ENCODE measurements around the gene CAVIN1.

Gene CAVIN1

GRCh38 chr17:42422958-42423712, at the start of gene CAVIN1 (continued):
- no peak for TF ChIP-seq ZNF362 (tag by site-specific recombination; IDR thresholded peaks at IDR 0.05)
- peak; percentile 59 for TF ChIP-seq ZNF707 (tag by site-specific recombination; IDR thresholded peaks at IDR 0.05)
- no peak for TF ChIP-seq REPIN1 (tag by site-specific recombination; IDR thresholded peaks at IDR 0.05; ENCODE audit: low read depth)
- TF ChIP-seq ZBTB1 (tag by site-specific recombination; IDR thresholded peaks at IDR 0.05), result no peak
- TF ChIP-seq HIC1 (tag by site-specific recombination; IDR thresholded peaks at IDR 0.05), result no peak
- peak; percentile 68 for TF ChIP-seq ZNF335 (tag by site-specific recombination; conservative IDR thresholded peaks at IDR 0.05)
- TF ChIP-seq ZNF555 (tag by site-specific recombination; conservative IDR thresholded peaks at IDR 0.05), result no peak
- 0 out of 2 replicates have a peak, but pooled peaks have one; percentile 17 for TF ChIP-seq ZNF76 (tag by site-specific recombination; IDR thresholded peaks at IDR 0.05; ENCODE audit: borderline replicate concordance, low read depth)
- TF ChIP-seq ZFP3 (tag by site-specific recombination; IDR thresholded peaks at IDR 0.05; ENCODE audit: low read depth), result no peak
- no peak for TF ChIP-seq ZNF138 (tag by site-specific recombination; IDR thresholded peaks at IDR 0.05; ENCODE audit: borderline replicate concordance)
- TF ChIP-seq ZSCAN4 (tag by site-specific recombination; IDR thresholded peaks at IDR 0.05), result peak; percentile 52
- no peak for TF ChIP-seq ZNF670 (tag by site-specific recombination; IDR thresholded peaks at IDR 0.05; ENCODE audit: low read depth)
- peak; percentile 96 for TF ChIP-seq ZBTB17 (tag by site-specific recombination; IDR thresholded peaks at IDR 0.05)
- TF ChIP-seq PRDM2 (tag by site-specific recombination; IDR thresholded peaks at IDR 0.05; ENCODE audit: borderline replicate concordance), result no peak
- peak; percentile 37; the same call in 1 of the 2 replicates for TF ChIP-seq ZNF596 (tag by site-specific recombination; IDR thresholded peaks at IDR 0.05)
- no peak for TF ChIP-seq ZNF155 (tag by site-specific recombination; IDR thresholded peaks at IDR 0.05)
- peak; percentile 71 for TF ChIP-seq WT1 (tag by site-specific recombination; IDR thresholded peaks at IDR 0.05)
- peak; percentile 66 for TF ChIP-seq ZNF629 (tag by site-specific recombination; IDR thresholded peaks at IDR 0.05)
- TF ChIP-seq ZNF777 (tag by site-specific recombination; IDR thresholded peaks at IDR 0.05; ENCODE audit: borderline replicate concordance), result peak; percentile 99
- peak; percentile 94 for TF ChIP-seq KLF1 (tag by site-specific recombination; IDR thresholded peaks at IDR 0.05)
- peak; percentile 97 for TF ChIP-seq ZBTB10 (tag by site-specific recombination; IDR thresholded peaks at IDR 0.05)
- TF ChIP-seq PRDM4 (tag by site-specific recombination; IDR thresholded peaks at IDR 0.05), result peak; percentile 15; the same call in 1 of the 2 replicates
- 0 out of 2 replicates have a peak, but pooled peaks have one; percentile 52 for TF ChIP-seq ZNF416 (tag by site-specific recombination; IDR thresholded peaks at IDR 0.05)

Data from HEK293 (cell line).